Activated CD8-positive, alpha-beta memory T cell treated with anti-CD3 and anti-CD28 coated beads for 4 hours (primary cell): ENCODE data around the gene ZMPSTE24.
"Not testable (repeated sequence)": the region's sequence is repeated elsewhere in the genome, so short reads cannot be mapped to it uniquely, and the experiment has no call there.

Experiments used
- DNase-seq, 2 donors: peaks; one replicate each; pipeline ENCODE4 v3.0.0-alpha.2; 2020; ENCODE audit warnings: low read depth in 2 of 2

Gene ZMPSTE24

GRCh38 chr1:40317394-40318074, 59.5 kb downstream of the ZMPSTE24 start:
- DNase-seq, result no peak

- DNase-seq, result no peak
Observed at GRCh38 chr1:40318476-40318875, 60.4 kb downstream of the ZMPSTE24 start.

GRCh38 chr1:40318970-40319621, 61.1 kb downstream of the ZMPSTE24 start:
- DNase-seq, result no peak

GRCh38 chr1:40331403-40331802, 73.4 kb downstream of the ZMPSTE24 start:
- DNase-seq, result not testable (repeated sequence)

GRCh38 chr1:40332695-40333094, 74.7 kb downstream of the ZMPSTE24 start:
- DNase-seq, result no peak

- DNase-seq, result no peak
Observed at GRCh38 chr1:40337443-40337842, 79.4 kb downstream of the ZMPSTE24 start.

- DNase-seq, result peak; percentile 77 to 86
Observed at GRCh38 chr1:40338745-40339419, 80.8 kb downstream of the ZMPSTE24 start.

- DNase-seq, result no peak
Observed at GRCh38 chr1:40339420-40340323, 81.6 kb downstream of the ZMPSTE24 start.

- no peak for DNase-seq
Observed at GRCh38 chr1:40341491-40342380, 83.7 kb downstream of the ZMPSTE24 start.

GRCh38 chr1:40342381-40342717, 84.3 kb downstream of the ZMPSTE24 start:
- not testable (repeated sequence) for DNase-seq
